OCI-LY1 (cell line): ENCODE data around the gene RASGEF1C.

ENCODE experiments used
- H2AFZ ChIP-seq: fragments of 200-600 bp; sonication (generic), shearing (Covaris generic); 2 replicates; pipeline ENCODE4 v1.6.0; 2014; ENCODE audit warnings: antibody characterized with exemption, mild to moderate bottlenecking, low read length
- H3F3A ChIP-seq: fragments of 200-600 bp; sonication (generic), shearing (Covaris generic); 2 replicates; pipeline ENCODE4 v1.6.0; 2014; ENCODE audit warnings: mild to moderate bottlenecking, antibody characterized with exemption, low read length, moderate library complexity; ENCODE audit not compliant: insufficient read depth
- H3K27ac ChIP-seq: fragments of 200-600 bp; sonication (generic); 2 replicates; pipeline ENCODE4 v1.5.1; 2014; ENCODE audit warnings: low read length, mixed run types, mild to moderate bottlenecking, low read depth; ENCODE audit not compliant: poor library complexity, severe bottlenecking
- H3K27me3 ChIP-seq: fragments of 200-600 bp; sonication (generic); 2 replicates; pipeline ENCODE4 v1.6.0; 2014; ENCODE audit warnings: antibody characterized with exemption, mild to moderate bottlenecking, low read length, moderate library complexity; ENCODE audit not compliant: insufficient read depth
- H3K36me3 ChIP-seq: fragments of 200-600 bp; sonication (generic); 2 replicates; pipeline ENCODE4 v1.6.1; 2014; ENCODE audit warnings: mild to moderate bottlenecking, antibody characterized with exemption, low read length, moderate library complexity, mixed read lengths; ENCODE audit not compliant: insufficient read depth
- H3K4me1 ChIP-seq: fragments of 200-600 bp; sonication (generic); 2 replicates; pipeline ENCODE4 v1.5.1; 2014; ENCODE audit warnings: mild to moderate bottlenecking, low read length, moderate library complexity; ENCODE audit not compliant: insufficient read depth, severe bottlenecking
- H3K4me2 ChIP-seq: fragments of 200-600 bp; sonication (generic), shearing (Covaris generic); 2 replicates; pipeline ENCODE4 v1.6.1; 2014; ENCODE audit warnings: low read length
- H3K4me3 ChIP-seq: fragments of 200-600 bp; sonication (generic); 2 replicates; pipeline ENCODE4 v1.5.1; 2014; ENCODE audit warnings: low read length, low read depth, mild to moderate bottlenecking, mixed read lengths; ENCODE audit not compliant: poor library complexity, severe bottlenecking
- H3K79me2 ChIP-seq: fragments of 200-600 bp; shearing (Covaris generic); 2 replicates; pipeline ENCODE4 v1.6.1; 2016; ENCODE audit warnings: mixed run types, low read length, mixed read lengths; ENCODE audit not compliant: insufficient read depth
- H3K9ac ChIP-seq: fragments of 200-600 bp; sonication (generic), shearing (Covaris generic); 2 replicates; pipeline ENCODE4 v1.6.1; 2014; ENCODE audit warnings: mild to moderate bottlenecking, low read length, mixed read lengths
- H3K9me2 ChIP-seq: fragments of 200-600 bp; sonication (generic), shearing (Covaris generic); 2 replicates; pipeline ENCODE4 v1.6.1; 2014; ENCODE audit warnings: low read depth, mild to moderate bottlenecking, low read length, mixed read lengths
- H3K9me3 ChIP-seq: fragments of 200-600 bp; shearing (Covaris generic); 2 replicates; pipeline ENCODE4 v1.6.1; 2014; ENCODE audit warnings: low read length, mixed read lengths
- H4K20me1 ChIP-seq: fragments of 200-600 bp; sonication (generic), shearing (Covaris generic); 2 replicates; pipeline ENCODE4 v1.6.0; 2016; ENCODE audit warnings: mild to moderate bottlenecking, low read length; ENCODE audit not compliant: insufficient read depth
- CTCF ChIP-seq: fragments of 200-600 bp; sonication (generic), shearing (Covaris generic); IDR thresholded peaks from 2 replicates; pipeline ENCODE4 v1.5.1; 2017; ENCODE audit warnings: mild to moderate bottlenecking, antibody characterized with exemption, low read length, moderate library complexity, mixed read lengths
- EZH2 ChIP-seq: fragments of 200-600 bp; sonication (generic), shearing (Covaris generic); IDR thresholded peaks from 2 replicates; pipeline ENCODE4 v1.8.0; 2017; ENCODE audit warnings: borderline replicate concordance, mixed run types, mild to moderate bottlenecking, antibody characterized with exemption, low read length, moderate library complexity, mixed read lengths

Gene RASGEF1C

GRCh38 chr5:180171568-180172094 is 37.4 kb downstream of the RASGEF1C start:
- peaks cover 4% of the 10 kb centered on the region; the same call in 1 of the 2 replicates for H3K27me3 ChIP-seq

GRCh38 chr5:180170810-180171567 is 38.0 kb downstream of the RASGEF1C start:
- no peaks in the 10 kb centered on the region for H3K9me3 ChIP-seq
- no peaks in the 10 kb centered on the region for H3K36me3 ChIP-seq
- no peaks in the 10 kb centered on the region for H3K79me2 ChIP-seq
- TF ChIP-seq CTCF (no peak), EZH2 (no peak)
- no peak overlapping the region for H3K27ac ChIP-seq
- H3F3A ChIP-seq = no peaks in the 10 kb centered on the region
- no peaks in the 10 kb centered on the region for H3K4me1 ChIP-seq
- no peaks in the 10 kb centered on the region for H4K20me1 ChIP-seq
- no peaks in the 10 kb centered on the region for H3K9me2 ChIP-seq
- no peak overlapping the region for H2AFZ ChIP-seq
- no peak overlapping the region for H3K4me3 ChIP-seq
- H3K27me3 ChIP-seq = peaks cover 4% of the 10 kb centered on the region; the same call in 1 of the 2 replicates
- H3K9ac ChIP-seq = no peak overlapping the region
- no peak overlapping the region for H3K4me2 ChIP-seq

More at GRCh38 chr5:180171568-180172094, 37.4 kb downstream of the RASGEF1C start:
- Histone ChIP-seq H3K36me3 (no peaks in the 10 kb centered on the region), H3F3A (no peaks in the 10 kb centered on the region), H3K4me2 (no peak overlapping the region), H3K27ac (no peak overlapping the region), H3K79me2 (no peaks in the 10 kb centered on the region), H3K4me3 (no peak overlapping the region), H3K9me2 (no peaks in the 10 kb centered on the region), H3K9ac (no peak overlapping the region), H3K4me1 (no peaks in the 10 kb centered on the region), H2AFZ (no peak overlapping the region), H4K20me1 (no peaks in the 10 kb centered on the region), H3K9me3 (no peaks in the 10 kb centered on the region)
- TF ChIP-seq CTCF = no peak
- TF ChIP-seq EZH2 = no peak

- no peaks in the 10 kb centered on the region for H3K4me1 ChIP-seq
- no peaks in the 10 kb centered on the region for H4K20me1 ChIP-seq
- no peaks in the 10 kb centered on the region for H3K79me2 ChIP-seq
- H3K9ac ChIP-seq = no peak overlapping the region
- H3K27ac ChIP-seq = no peak overlapping the region
- H3K9me3 ChIP-seq = no peaks in the 10 kb centered on the region
- TF ChIP-seq CTCF (no peak), EZH2 (no peak)
- no peaks in the 10 kb centered on the region for H3F3A ChIP-seq
- H2AFZ ChIP-seq = no peak overlapping the region
- H3K4me2 ChIP-seq = no peak overlapping the region
- H3K36me3 ChIP-seq = no peaks in the 10 kb centered on the region
- no peaks in the 10 kb centered on the region for H3K9me2 ChIP-seq
- H3K4me3 ChIP-seq = no peak overlapping the region
- peaks cover 4% of the 10 kb centered on the region; the same call in 1 of the 2 replicates for H3K27me3 ChIP-seq
These were observed 38.8 kb downstream of the RASGEF1C start for GRCh38 chr5:180170106-180170809.
